ENCODE results near the gene LMF1.
"Not testable (repeated sequence)": the region's sequence is repeated elsewhere in the genome, so short reads cannot be mapped to it uniquely, and the experiment has no call there.

GRCh38 chr16:888456-888855, 82.3 kb downstream of the LMF1 start:
- TF ChIP-seq CTCF (IDR thresholded peaks at IDR 0.05); EZH2 (IDR thresholded peaks at IDR 0.05; ENCODE audit: borderline replicate concordance, insufficient read depth, low read depth, low read length, poor library complexity, severe bottlenecking): not testable (repeated sequence)

Data from B cell (primary cell).